H9 (cell line): ENCODE results near the gene EIF6. TPM values are rescaled to one million over a fixed set of nuclear protein-coding genes. Genes with fewer than 3 reads are reported as not detected.

Source experiments
- DNase-seq: peaks from one replicate; pipeline ENCODE4 v3.0.0-alpha.2; 2017
- H2AFZ ChIP-seq: one replicate; pipeline ENCODE4 v1.6.1; 2013; ENCODE audit warnings: mild to moderate bottlenecking, low read length, control low read depth, moderate library complexity
- H2AK5ac ChIP-seq: 2 replicates; pipeline ENCODE4 v1.6.1; 2013; ENCODE audit warnings: low read length, control low read depth, mixed read lengths; ENCODE audit not compliant: insufficient read length
- H2BK120ac ChIP-seq: one replicate; pipeline ENCODE4 v1.6.1; 2013; ENCODE audit warnings: low read depth, mild to moderate bottlenecking, low read length, control low read depth, inconsistent platforms; ENCODE audit not compliant: poor library complexity, severe bottlenecking
- H2BK12ac ChIP-seq: 2 replicates; pipeline ENCODE4 v1.6.1; 2013; ENCODE audit warnings: low read length, control low read depth, mixed read lengths, low read depth; ENCODE audit not compliant: insufficient read length
- H2BK15ac ChIP-seq: 2 replicates; pipeline ENCODE4 v1.6.1; 2013; ENCODE audit warnings: low read depth, low read length, control low read depth
- H2BK20ac ChIP-seq: one replicate; pipeline ENCODE4 v1.6.1; 2013; ENCODE audit warnings: low read depth, mild to moderate bottlenecking, low read length, control low read depth, inconsistent platforms; ENCODE audit not compliant: poor library complexity, severe bottlenecking
- H2BK5ac ChIP-seq: 2 replicates; pipeline ENCODE4 v1.6.1; 2013; ENCODE audit warnings: low read length, control low read depth, mixed read lengths; ENCODE audit not compliant: insufficient read length
- H3K14ac ChIP-seq: 2 replicates; pipeline ENCODE4 v1.6.1; 2013; ENCODE audit warnings: low read length, control low read depth; ENCODE audit not compliant: insufficient read depth
- H3K18ac ChIP-seq: 2 replicates; pipeline ENCODE4 v1.6.1; 2013; ENCODE audit warnings: low read depth, mild to moderate bottlenecking, mixed read lengths, low read length, control low read depth; ENCODE audit not compliant: insufficient read length
- H3K23ac ChIP-seq: 2 replicates; pipeline ENCODE4 v1.6.1; 2013; ENCODE audit warnings: low read length, control low read depth, mixed read lengths, low read depth; ENCODE audit not compliant: insufficient read length
- H3K23me2 ChIP-seq: 2 replicates; pipeline ENCODE4 v1.6.1; 2013; ENCODE audit warnings: low read depth, mild to moderate bottlenecking, mixed read lengths, low read length, control low read depth; ENCODE audit not compliant: insufficient read length, poor library complexity, severe bottlenecking
- H3K27ac ChIP-seq: 2 replicates; pipeline ENCODE4 v1.5.1; 2013; ENCODE audit warnings: low read length, control low read depth, mixed read lengths, low read depth; ENCODE audit not compliant: insufficient read length
- H3K27me3 ChIP-seq: 2 replicates; pipeline ENCODE4 v1.6.1; 2013; ENCODE audit warnings: low read length, control low read depth, inconsistent platforms; ENCODE audit not compliant: insufficient read depth
- H3K4ac ChIP-seq: 2 replicates; pipeline ENCODE4 v1.6.1; 2013; ENCODE audit warnings: low read depth, mild to moderate bottlenecking, control low read depth, inconsistent platforms, low read length, moderate library complexity
- H3K4me1 ChIP-seq: 2 replicates; pipeline ENCODE4 v1.6.1; 2013; ENCODE audit warnings: low read length, control low read depth, inconsistent platforms; ENCODE audit not compliant: insufficient read depth
- H3K4me2 ChIP-seq: 2 replicates; pipeline ENCODE4 v1.6.1; 2013; ENCODE audit warnings: low read length, control low read depth, mixed read lengths; ENCODE audit not compliant: insufficient read length, insufficient read depth
- H3K56ac ChIP-seq: 2 replicates; pipeline ENCODE4 v1.6.1; 2013; ENCODE audit warnings: low read depth, mild to moderate bottlenecking, mixed read lengths, low read length, control low read depth; ENCODE audit not compliant: insufficient read length
- H3K79me1 ChIP-seq: 2 replicates; pipeline ENCODE4 v1.6.1; 2013; ENCODE audit warnings: low read depth, mild to moderate bottlenecking, moderate library complexity, low read length, control low read depth, inconsistent platforms; ENCODE audit not compliant: insufficient read depth, poor library complexity, severe bottlenecking
- H3K79me2 ChIP-seq: 2 replicates; pipeline ENCODE4 v1.6.1; 2013; ENCODE audit warnings: low read length, control low read depth, inconsistent platforms; ENCODE audit not compliant: insufficient read depth
- H3K9ac ChIP-seq: 2 replicates; pipeline ENCODE4 v1.6.1; 2013; ENCODE audit warnings: low read length, control low read depth, mixed read lengths; ENCODE audit not compliant: insufficient read length; ENCODE audit errors: extremely low read depth
- H3K9me3 ChIP-seq: one replicate; pipeline ENCODE4 v1.6.1; 2013; ENCODE audit warnings: low read depth, low read length, inconsistent platforms; ENCODE audit not compliant: control insufficient read depth
- H3T11ph ChIP-seq: one replicate; pipeline ENCODE4 v1.6.1; 2013; ENCODE audit warnings: mild to moderate bottlenecking, low read length, control low read depth, inconsistent platforms
- H4K20me1 ChIP-seq: one replicate; pipeline ENCODE4 v1.6.1; 2013; ENCODE audit not compliant: control insufficient read depth, insufficient read length, insufficient read depth
- H4K5ac ChIP-seq: 2 replicates; pipeline ENCODE4 v1.6.1; 2013; ENCODE audit warnings: low read depth, mild to moderate bottlenecking, mixed read lengths, low read length, control low read depth; ENCODE audit not compliant: insufficient read length
- H4K8ac ChIP-seq: replicated peaks from 2 replicates; pipeline ENCODE4 v1.6.1; 2013; ENCODE audit warnings: low read length, control low read depth, mixed read lengths, low read depth; ENCODE audit not compliant: insufficient read length
- H4K91ac ChIP-seq: 2 replicates; pipeline ENCODE4 v1.6.1; 2013; ENCODE audit warnings: low read depth, mild to moderate bottlenecking, moderate library complexity, mixed read lengths, low read length, control low read depth; ENCODE audit not compliant: insufficient read length
- H3K27ac Mint-ChIP-seq, 3 experiments: 2 replicates in 2 of 3; 3 replicates in 1 of 3; pipeline ENCODE4 v1.8.0; 2020 to 2021; ENCODE audit warnings: mixed read lengths in 3 of 3, mild to moderate bottlenecking in 1 of 3, moderate library complexity in 1 of 3
- H3K27me3 Mint-ChIP-seq: 2 replicates; pipeline ENCODE4 v1.8.0; 2021; ENCODE audit warnings: low read depth, mild to moderate bottlenecking, moderate library complexity, mixed read lengths
- H3K36me3 Mint-ChIP-seq, 3 experiments: 2 replicates in 2 of 3; 3 replicates in 1 of 3; pipeline ENCODE4 v1.8.0; 2020 to 2021; ENCODE audit warnings: low read depth in 3 of 3, mixed read lengths in 3 of 3; ENCODE audit not compliant: insufficient read depth in 1 of 3
- H3K4me1 Mint-ChIP-seq, 2 experiments: 2 replicates each; pipeline ENCODE4 v1.8.0; 2020; ENCODE audit warnings: mixed read lengths in 2 of 2
- H3K4me3 Mint-ChIP-seq, 2 experiments: 2 replicates in 1 of 2; 3 replicates in 1 of 2; pipeline ENCODE4 v1.8.0; 2020 to 2021; ENCODE audit warnings: mild to moderate bottlenecking in 2 of 2, mixed read lengths in 2 of 2, moderate library complexity in 1 of 2
- H3K9me3 Mint-ChIP-seq, 2 experiments: 2 replicates in 1 of 2; 3 replicates in 1 of 2; pipeline ENCODE4 v1.8.0; 2020; ENCODE audit warnings: mild to moderate bottlenecking in 2 of 2, mixed read lengths in 2 of 2, moderate library complexity in 1 of 2
- WGBS: extraction: QIAGEN DNeasy Blood & Tissue Kit; methylation state at CpG from one replicate; pipeline ENCODE4 v1.1.7; 2013; ENCODE audit warnings: missing lambda C conversion rate, low lambda C conversion rate, mixed read lengths; ENCODE audit not compliant: insufficient read length; ENCODE audit errors: extremely low coverage; 5-methylcytosine and 5-hydroxymethylcytosine counted together
- total RNA-seq: library from RNA; stranded (reverse); gene quantifications from 2 replicates; pipeline ENCODE4 v1.2.1, GENCODE V29; 2021
- TF ChIP-seq, protein P1 (sequence below): fragments of 200-600 bp; sonication (generic); conservative IDR thresholded peaks from 3 replicates; pipeline ENCODE4 v1.8.0; 2021; ENCODE audit warnings: antibody characterized with exemption, mild to moderate bottlenecking

Gene EIF6
- total RNA-seq, 1 experiment from 2014 or later = 150 TPM

DNA sequence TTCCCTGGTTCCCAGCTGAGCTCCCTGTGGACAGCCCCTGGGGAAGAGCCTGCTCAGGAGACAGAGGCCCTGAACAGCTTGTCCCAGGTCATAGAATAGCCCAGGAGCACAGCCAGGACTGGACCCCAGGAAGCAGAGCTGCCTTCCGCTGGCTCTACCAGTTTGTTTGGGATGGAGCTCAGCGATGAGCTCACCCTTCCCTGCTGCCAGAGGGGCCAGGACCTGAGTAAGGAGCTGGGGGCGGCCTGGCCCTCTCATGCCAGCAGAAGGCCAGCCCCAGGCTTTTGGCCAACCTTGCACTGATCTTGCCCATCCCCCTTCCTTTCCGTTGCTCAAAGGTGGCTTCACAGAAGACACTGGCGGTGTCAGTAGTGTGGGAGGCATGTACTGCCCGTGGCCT is 24.1 kb downstream of the EIF6 start:
- Mint-ChIP-seq H3K9me3 (no peaks in the 10 kb centered on the region), H3K4me3 (no peak overlapping the region), H3K27ac (peak overlapping the region; percentile 76 to 99 (median 95); a peak in 6 of 7 replicates), H3K4me1 (peaks cover 64 to 71% of the 10 kb centered on the region in 2 experiments), H3K27me3 (no peaks in the 10 kb centered on the region; the same call in none of the 2 replicates), H3K36me3 (peaks cover 0 to 30% (median 21%) of the 10 kb centered on the region in 3 experiments; a peak in 4 of 7 replicates)
- H3K14ac ChIP-seq = peak overlapping the region; percentile 48
- peak overlapping the region; percentile 47 for H4K91ac ChIP-seq
- no peak overlapping the region for H2BK5ac ChIP-seq
- no peaks in the 10 kb centered on the region for H3K79me2 ChIP-seq
- no peak overlapping the region for H3K27ac ChIP-seq
- TF ChIP-seq, protein P1, sequence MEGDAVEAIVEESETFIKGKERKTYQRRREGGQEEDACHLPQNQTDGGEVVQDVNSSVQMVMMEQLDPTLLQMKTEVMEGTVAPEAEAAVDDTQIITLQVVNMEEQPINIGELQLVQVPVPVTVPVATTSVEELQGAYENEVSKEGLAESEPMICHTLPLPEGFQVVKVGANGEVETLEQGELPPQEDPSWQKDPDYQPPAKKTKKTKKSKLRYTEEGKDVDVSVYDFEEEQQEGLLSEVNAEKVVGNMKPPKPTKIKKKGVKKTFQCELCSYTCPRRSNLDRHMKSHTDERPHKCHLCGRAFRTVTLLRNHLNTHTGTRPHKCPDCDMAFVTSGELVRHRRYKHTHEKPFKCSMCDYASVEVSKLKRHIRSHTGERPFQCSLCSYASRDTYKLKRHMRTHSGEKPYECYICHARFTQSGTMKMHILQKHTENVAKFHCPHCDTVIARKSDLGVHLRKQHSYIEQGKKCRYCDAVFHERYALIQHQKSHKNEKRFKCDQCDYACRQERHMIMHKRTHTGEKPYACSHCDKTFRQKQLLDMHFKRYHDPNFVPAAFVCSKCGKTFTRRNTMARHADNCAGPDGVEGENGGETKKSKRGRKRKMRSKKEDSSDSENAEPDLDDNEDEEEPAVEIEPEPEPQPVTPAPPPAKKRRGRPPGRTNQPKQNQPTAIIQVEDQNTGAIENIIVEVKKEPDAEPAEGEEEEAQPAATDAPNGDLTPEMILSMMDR = no peak
- peak overlapping the region; percentile 38 for H2AK5ac ChIP-seq
- no peak overlapping the region for H3K56ac ChIP-seq
- H2BK15ac ChIP-seq = no peak overlapping the region
- DNase-seq = peak; percentile 40
- H2AFZ ChIP-seq = no peak overlapping the region
- peak overlapping the region; percentile 89 for H2BK12ac ChIP-seq
- no peak overlapping the region for H4K8ac ChIP-seq
- H3K18ac ChIP-seq = peak overlapping the region; percentile 63
- H3K9me3 ChIP-seq = no peaks in the 10 kb centered on the region
- no peak overlapping the region for H3K4me2 ChIP-seq
- no peak overlapping the region for H3T11ph ChIP-seq
- H3K27me3 ChIP-seq = no peaks in the 10 kb centered on the region
- no peaks in the 10 kb centered on the region for H4K20me1 ChIP-seq
- H4K5ac ChIP-seq = peak overlapping the region; percentile 4
- WGBS = no CpG with 5 or more reads among the region's 6 CpGs
- no peak overlapping the region for H3K23ac ChIP-seq
- H3K4ac ChIP-seq = no peak overlapping the region
- no peaks in the 10 kb centered on the region for H3K79me1 ChIP-seq
- H3K23me2 ChIP-seq = no peaks in the 10 kb centered on the region
- no peak overlapping the region for H2BK120ac ChIP-seq
- H3K4me1 ChIP-seq = peaks cover 13% of the 10 kb centered on the region; the same call in 1 of the 2 replicates
- H3K9ac ChIP-seq = no peak overlapping the region
- H2BK20ac ChIP-seq = no peak overlapping the region
